Spleen (tissue), 7 donors: ENCODE measurements around the gene GALNT13.

Experiments
- CTCF ChIP-seq, 11 experiments: fragments of 200-600 bp in 7 of 11; fragments of 450-650 bp in 4 of 11; sonication (generic) in 4 of 11; IDR thresholded peaks in 8 of 11; conservative IDR thresholded peaks in 3 of 11; 1 replicate in 7 of 11; 2 replicates in 4 of 11; pipeline versions ENCODE4 v1.4.0 to v1.8.0; 2016 to 2021; ENCODE audit warnings: antibody characterized with exemption in 11 of 11, inconsistent platforms in 4 of 11, mild to moderate bottlenecking in 1 of 11
- POLR2A ChIP-seq, 3 donors: fragments of 450-650 bp; IDR thresholded peaks; one replicate each; pipeline ENCODE4 v1.5.1; 2017; ENCODE audit warnings: antibody characterized with exemption in 3 of 3, mild to moderate bottlenecking in 1 of 3
- POLR2AphosphoS5 ChIP-seq, 3 donors: sonication (generic); formaldehyde crosslinking; IDR thresholded peaks; one replicate each; pipeline ENCODE4 v1.5.1; 2017; ENCODE audit warnings: antibody characterized with exemption in 3 of 3
- donor health status: DM: no; HTN: no; CAD: no; lungs with moderate emphysema.
- donor health status: DM: no; HTN: no; CAD: no.
- donor health status: DM: no; HTN: no; CAD: no.

DNA sequence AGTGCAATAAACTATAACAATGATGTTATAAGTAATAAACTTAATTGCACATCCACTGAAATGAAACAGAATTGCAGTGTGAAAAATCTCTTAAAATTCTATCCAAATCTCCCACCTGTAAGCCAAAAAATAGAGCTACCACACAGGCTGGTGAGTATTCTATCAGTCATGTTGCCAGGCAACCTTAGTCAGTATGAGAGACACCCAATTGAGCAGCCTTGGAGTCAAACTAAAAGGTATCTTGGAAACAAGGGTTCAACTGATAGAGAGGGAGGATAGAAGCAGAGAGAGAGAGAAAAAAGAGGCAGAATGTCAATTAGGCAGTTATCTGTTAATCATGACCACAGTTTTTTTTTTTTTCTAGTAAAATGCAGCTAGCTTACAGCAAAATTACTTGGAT lies 45.8 kb downstream of the GALNT13 start:
- TF ChIP-seq CTCF (IDR thresholded peaks at IDR 0.05 in 8 of 11, conservative IDR thresholded peaks at IDR 0.05 in 3 of 11) (no peak), POLR2A (IDR thresholded peaks at IDR 0.05) (no peak), POLR2AphosphoS5 (IDR thresholded peaks at IDR 0.05) (no peak)
